PC-3 (cell line): ENCODE data around the gene NAT16. TPM values are rescaled to one million over a fixed set of nuclear protein-coding genes. Genes with fewer than 3 reads are reported as not detected.

Experiments
- ATAC-seq: fragments of 200-7000 bp; cut with Tn5 transposase; 2 replicates; pipeline ENCODE4 v1.9.1; 2020; ENCODE audit warnings: mild to moderate bottlenecking, moderate library complexity
- BruUV-seq: library from RNA; stranded (reverse); fragments of 400-500 nt; replicated peaks from 2 replicates; lab custom pipeline; 2021; lab: Mats Ljungman, UMichigan
- CTCF ChIA-PET: fragments of 300-600 bp; sonication (Branson Sonifier 250); formaldehyde crosslinking; loops from one replicate; lab custom pipeline; 2022; ENCODE audit warnings: antibody characterized with exemption; lab: Charles Lee
- POLR2A ChIA-PET: fragments of 300-600 bp; sonication (Branson Sonifier 250); formaldehyde crosslinking; loops from one replicate; lab custom pipeline; 2022; ENCODE audit warnings: antibody characterized with exemption; ENCODE audit not compliant: unreplicated experiment; lab: Charles Lee
- DNase-seq: peaks from one replicate; pipeline ENCODE4 v3.0.0-alpha.2; 2015
- H2AFZ ChIP-seq: fragments of 300-600 bp; sonication (generic); 2 replicates; pipeline ENCODE4 v1.6.0; 2016; ENCODE audit warnings: antibody characterized with exemption, low read length
- H3F3A ChIP-seq: fragments of 300-600 bp; sonication (generic); one replicate; pipeline ENCODE4 v1.6.0; 2017; ENCODE audit warnings: antibody characterized with exemption, low read length, control low read depth, mild to moderate bottlenecking; ENCODE audit not compliant: unreplicated experiment
- H3K27ac ChIP-seq: fragments of 300-600 bp; sonication (generic); 2 replicates; pipeline ENCODE4 v1.5.1; 2016; ENCODE audit warnings: mild to moderate bottlenecking, low read length
- H3K27me3 ChIP-seq: fragments of 300-600 bp; sonication (generic); 2 replicates; pipeline ENCODE4 v1.6.1; 2016; ENCODE audit warnings: low read length, mixed read lengths
- H3K36me3 ChIP-seq: fragments of 300-600 bp; sonication (generic); 2 replicates; pipeline ENCODE4 v1.6.1; 2016; ENCODE audit warnings: low read depth, mixed run types, low read length, mixed read lengths
- H3K4me1 ChIP-seq: fragments of 300-600 bp; sonication (generic); 2 replicates; pipeline ENCODE4 v1.5.1; 2016; ENCODE audit warnings: low read length; ENCODE audit not compliant: insufficient read depth
- H3K4me2 ChIP-seq: fragments of 300-600 bp; sonication (generic); 2 replicates; pipeline ENCODE4 v1.6.0; 2016; ENCODE audit warnings: low read length
- H3K4me3 ChIP-seq: fragments of 300-600 bp; sonication (generic); 2 replicates; pipeline ENCODE4 v1.5.1; 2016; ENCODE audit warnings: mild to moderate bottlenecking, low read length, mixed read lengths
- H3K79me2 ChIP-seq: fragments of 300-600 bp; sonication (generic); 2 replicates; pipeline ENCODE4 v1.6.1; 2017; ENCODE audit warnings: low read length, mixed read lengths
- H3K9ac ChIP-seq: fragments of 300-600 bp; sonication (generic); 2 replicates; pipeline ENCODE4 v1.6.0; 2016; ENCODE audit warnings: mild to moderate bottlenecking, low read length
- H3K9me2 ChIP-seq: fragments of 300-600 bp; sonication (generic); replicated peaks from 2 replicates; pipeline ENCODE4 v1.6.1; 2016; ENCODE audit warnings: mixed run types, low read length, mixed read lengths
- H3K9me3 ChIP-seq: fragments of 300-600 bp; sonication (generic); 2 replicates; pipeline ENCODE4 v1.6.1; 2016; ENCODE audit warnings: low read length, mixed read lengths
- H4K20me1 ChIP-seq: fragments of 300-600 bp; sonication (generic); 2 replicates; pipeline ENCODE4 v1.6.1; 2016; ENCODE audit warnings: low read length, mixed read lengths
- CTCF ChIP-seq: fragments of 300-600 bp; sonication (generic); conservative IDR thresholded peaks from 2 replicates; pipeline ENCODE4 v1.5.1; 2017; ENCODE audit warnings: antibody characterized with exemption, low read depth, mild to moderate bottlenecking, low read length
- EZH2 ChIP-seq: fragments of 300-600 bp; sonication (generic); IDR thresholded peaks from one replicate; pipeline ENCODE4 v1.6.1; 2017; ENCODE audit warnings: antibody characterized with exemption, mild to moderate bottlenecking, low read length; ENCODE audit not compliant: unreplicated experiment
- EZH2phosphoT487 ChIP-seq: fragments of 300-600 bp; sonication (generic); IDR thresholded peaks from 2 replicates; pipeline ENCODE4 v1.6.1; 2018; ENCODE audit warnings: mild to moderate bottlenecking, antibody characterized with exemption, low read length, borderline replicate concordance
- intact Hi-C: fragments of 100-400 bp; cut with micrococcal nuclease; formaldehyde crosslinking; loops from 2 replicates; pipeline ENCODE4 v1.9.0; 2023
- total RNA-seq: library from RNA; depleted of rRNA; stranded (reverse); fragments of >200 nt; gene quantifications from 2 replicates; pipeline ENCODE4 v1.2.3, GENCODE V29; 2014

NAT16 gene
- total RNA-seq, 1 experiment from 2014 or later: 0.26 TPM

- Histone ChIP-seq H3K36me3 (no peaks in the 10 kb centered on the region), H3F3A (no peaks in the 10 kb centered on the region), H3K79me2 (no peaks in the 10 kb centered on the region), H3K4me3 (no peak overlapping the region), H3K27ac (no peak overlapping the region), H2AFZ (no peak overlapping the region), H4K20me1 (no peaks in the 10 kb centered on the region), H3K4me1 (no peaks in the 10 kb centered on the region), H3K4me2 (no peak overlapping the region), H3K27me3 (no peaks in the 10 kb centered on the region), H3K9me3 (no peaks in the 10 kb centered on the region), H3K9ac (no peak overlapping the region), H3K9me2 (no peaks in the 10 kb centered on the region)
- DNase-seq (no peak), ATAC-seq (no peak)
- intact Hi-C loops: no loop called here
- TF ChIP-seq EZH2phosphoT487 (no peak), EZH2 (no peak), CTCF (no peak)
- BruUV-seq: no TSS peak
- ChIA-PET CTCF (no interaction called here), POLR2A (no interaction called here)
These were observed 21.9 kb upstream of the NAT16 start for GRCh38 chr7:101201695-101202602.

GRCh38 chr7:101200862-101201599, 20.9 kb upstream of the NAT16 start, which contains the start of gene MOGAT3:
MOGAT3 (minus strand) TSS chr7:101201036; CDS start chr7:101200854, 182 bp downstream.
- TF ChIP-seq CTCF (no peak), EZH2phosphoT487 (no peak), EZH2 (no peak)
- intact Hi-C loops: no loop called here
- Histone ChIP-seq H3K79me2 (no peaks in the 10 kb centered on the region), H3K9ac (no peak within 1 kb of the TSS), H3F3A (no peaks in the 10 kb centered on the region), H3K4me3 (no peak within 1 kb of the TSS), H3K9me3 (no peaks in the 10 kb centered on the region), H4K20me1 (no peaks in the 10 kb centered on the region), H3K27me3 (no peaks in the 10 kb centered on the region), H3K4me1 (no peaks in the 10 kb centered on the region), H3K36me3 (no peaks in the 10 kb centered on the region), H2AFZ (no peak within 1 kb of the TSS), H3K4me2 (no peak within 1 kb of the TSS), H3K9me2 (no peaks in the 10 kb centered on the region), H3K27ac (no peak within 1 kb of the TSS)
- DNase-seq (no peak), ATAC-seq (peak; percentile 35; the same call in 1 of the 2 replicates)
- POLR2A ChIA-PET: no interaction called here
- CTCF ChIA-PET: no interaction called here
- BruUV-seq: no TSS peak
